Stomach (tissue), 9 donors: ENCODE measurements around the gene HORMAD2. TPM values are rescaled to one million over a fixed set of nuclear protein-coding genes. Genes with fewer than 3 reads are reported as not detected.

ENCODE experiments used
- DNase-seq, 2 donors: peaks; one replicate each; pipeline versions ENCODE4 v3.0.0 to v3.0.0-alpha.2; 2013 to 2019
- H3K27ac ChIP-seq, 5 donors: fragments of 200-600 bp in 4 of 5; sonication (generic) in 4 of 5; one replicate each; pipeline ENCODE4 v1.5.1; 2013 to 2019; ENCODE audit warnings: mild to moderate bottlenecking in 1 of 5, moderate library complexity in 1 of 5
- H3K27me3 ChIP-seq, 3 donors: fragments of 200-600 bp; sonication (generic); one replicate each; pipeline ENCODE4 v1.5.1; 2017 to 2019; ENCODE audit warnings: mixed run types in 1 of 3
- H3K36me3 ChIP-seq, 4 donors: fragments of 200-600 bp; sonication (generic); 1 replicate in 3 of 4; 2 replicates in 1 of 4; pipeline ENCODE4 v1.5.1; 2016 to 2019
- H3K4me1 ChIP-seq, 4 donors: fragments of 200-600 bp; sonication (generic); one replicate each; pipeline ENCODE4 v1.5.1; 2016 to 2019
- H3K4me3 ChIP-seq, 4 donors: fragments of 200-600 bp; sonication (generic) in 3 of 4; one replicate each; pipeline ENCODE4 v1.5.1; 2016 to 2019; ENCODE audit warnings: mild to moderate bottlenecking in 1 of 4
- H3K9me3 ChIP-seq, 4 donors: fragments of 200-600 bp; sonication (generic); one replicate each; pipeline ENCODE4 v1.5.1; 2016 to 2019
- EP300 ChIP-seq: sonication (generic); formaldehyde crosslinking; IDR thresholded peaks from one replicate; pipeline ENCODE4 v1.6.1; 2017; ENCODE audit warnings: antibody characterized with exemption
- POLR2A ChIP-seq, 4 donors: fragments of 450-650 bp; IDR thresholded peaks; one replicate each; pipeline ENCODE4 v1.6.1; 2016; ENCODE audit warnings: antibody characterized with exemption in 4 of 4, control low read depth in 2 of 4, mild to moderate bottlenecking in 1 of 4, moderate library complexity in 1 of 4
- POLR2AphosphoS5 ChIP-seq, 3 donors: sonication (generic); formaldehyde crosslinking; IDR thresholded peaks; one replicate each; pipeline ENCODE4 v1.6.1; 2016; ENCODE audit warnings: antibody characterized with exemption in 3 of 3
- WGBS, 5 donors: extraction: QIAGEN DNeasy Blood & Tissue Kit in 3 of 5; methylation state at CpG; one replicate each; pipeline versions ENCODE4 v1.1.5 to v1.1.7; 2013 to 2018; 5-methylcytosine and 5-hydroxymethylcytosine counted together
- intact Hi-C: fragments of 100-400 bp; cut with DNase I; formaldehyde crosslinking; loops from one replicate; pipeline ENCODE4 v1.15.1; 2023; ENCODE audit warnings: low total_unique reads
- polyA plus RNA-seq, 3 donors: library from polyadenylated mRNA; stranded (reverse); fragments of 200-250 nt; gene quantifications; one replicate each; pipeline ENCODE4 v1.2.3, GENCODE V29; 2013
- total RNA-seq, 5 donors: library from RNA; depleted of rRNA; stranded (reverse); fragments of >200 nt; gene quantifications; one replicate each; pipeline versions ENCODE4 v1.1.0 to v1.2.3, GENCODE V29; 2014 to 2016
- TF ChIP-seq, protein P1 (sequence below), 7 experiments: fragments of 450-650 bp in 4 of 7; fragments of 200-600 bp in 3 of 7; sonication (generic) in 3 of 7; IDR thresholded peaks; one replicate each; pipeline ENCODE4 v1.5.1; 2016 to 2019; ENCODE audit warnings: antibody characterized with exemption in 7 of 7, control low read depth in 2 of 7, mild to moderate bottlenecking in 1 of 7
- donor health status: healthy with polysubstance abuse.
- donor health status: Bipolar disorder and iron deficiency.
- donor health status: healthy.

Gene HORMAD2
- total and polyA plus RNA-seq, 8 donors: not detected

DNA sequence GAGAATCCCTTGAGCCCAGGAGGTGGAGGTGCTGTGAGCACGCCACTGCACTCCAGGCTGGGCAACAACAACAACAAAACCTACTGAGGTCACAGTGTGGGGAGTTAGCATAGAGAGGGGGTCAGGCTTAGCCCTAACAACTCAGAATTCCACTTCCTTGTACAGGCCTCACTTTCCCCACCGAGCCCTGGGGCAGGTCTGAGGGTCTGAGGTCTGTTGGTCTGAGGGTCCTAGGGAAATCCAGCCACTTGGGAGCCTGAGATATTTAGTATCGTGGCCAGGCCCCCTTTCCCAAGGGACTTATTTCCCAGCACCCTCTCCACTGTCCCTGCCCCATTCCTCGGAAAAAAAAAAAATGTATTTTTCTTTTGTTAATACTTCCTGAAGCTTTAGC lies 34.8 kb upstream of the HORMAD2 start:
- Histone ChIP-seq H3K27me3 (no peaks in the 10 kb centered on the region), H3K36me3 (no peaks in the 10 kb centered on the region), H3K4me1 (peaks cover 0 to 10% (median 4%) of the 10 kb centered on the region in 4 donors), H3K9me3 (no peaks in the 10 kb centered on the region), H3K27ac (no peak overlapping the region), H3K4me3 (no peak overlapping the region)
- 57 to 74% (median 70%) methylated on average over 3 to 4 of the region's 4 CpGs for WGBS, 5 donors
- TF ChIP-seq EP300: no peak
- no peak for TF ChIP-seq POLR2A (IDR thresholded peaks at IDR 0.05)
- TF ChIP-seq POLR2AphosphoS5 (IDR thresholded peaks at IDR 0.05): no peak
- TF ChIP-seq, protein P1, sequence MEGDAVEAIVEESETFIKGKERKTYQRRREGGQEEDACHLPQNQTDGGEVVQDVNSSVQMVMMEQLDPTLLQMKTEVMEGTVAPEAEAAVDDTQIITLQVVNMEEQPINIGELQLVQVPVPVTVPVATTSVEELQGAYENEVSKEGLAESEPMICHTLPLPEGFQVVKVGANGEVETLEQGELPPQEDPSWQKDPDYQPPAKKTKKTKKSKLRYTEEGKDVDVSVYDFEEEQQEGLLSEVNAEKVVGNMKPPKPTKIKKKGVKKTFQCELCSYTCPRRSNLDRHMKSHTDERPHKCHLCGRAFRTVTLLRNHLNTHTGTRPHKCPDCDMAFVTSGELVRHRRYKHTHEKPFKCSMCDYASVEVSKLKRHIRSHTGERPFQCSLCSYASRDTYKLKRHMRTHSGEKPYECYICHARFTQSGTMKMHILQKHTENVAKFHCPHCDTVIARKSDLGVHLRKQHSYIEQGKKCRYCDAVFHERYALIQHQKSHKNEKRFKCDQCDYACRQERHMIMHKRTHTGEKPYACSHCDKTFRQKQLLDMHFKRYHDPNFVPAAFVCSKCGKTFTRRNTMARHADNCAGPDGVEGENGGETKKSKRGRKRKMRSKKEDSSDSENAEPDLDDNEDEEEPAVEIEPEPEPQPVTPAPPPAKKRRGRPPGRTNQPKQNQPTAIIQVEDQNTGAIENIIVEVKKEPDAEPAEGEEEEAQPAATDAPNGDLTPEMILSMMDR (IDR thresholded peaks at IDR 0.05): no peak
- intact Hi-C loops: no loop called here
- peak in 1 of 2 donors; percentile 37 for DNase-seq

DNA sequence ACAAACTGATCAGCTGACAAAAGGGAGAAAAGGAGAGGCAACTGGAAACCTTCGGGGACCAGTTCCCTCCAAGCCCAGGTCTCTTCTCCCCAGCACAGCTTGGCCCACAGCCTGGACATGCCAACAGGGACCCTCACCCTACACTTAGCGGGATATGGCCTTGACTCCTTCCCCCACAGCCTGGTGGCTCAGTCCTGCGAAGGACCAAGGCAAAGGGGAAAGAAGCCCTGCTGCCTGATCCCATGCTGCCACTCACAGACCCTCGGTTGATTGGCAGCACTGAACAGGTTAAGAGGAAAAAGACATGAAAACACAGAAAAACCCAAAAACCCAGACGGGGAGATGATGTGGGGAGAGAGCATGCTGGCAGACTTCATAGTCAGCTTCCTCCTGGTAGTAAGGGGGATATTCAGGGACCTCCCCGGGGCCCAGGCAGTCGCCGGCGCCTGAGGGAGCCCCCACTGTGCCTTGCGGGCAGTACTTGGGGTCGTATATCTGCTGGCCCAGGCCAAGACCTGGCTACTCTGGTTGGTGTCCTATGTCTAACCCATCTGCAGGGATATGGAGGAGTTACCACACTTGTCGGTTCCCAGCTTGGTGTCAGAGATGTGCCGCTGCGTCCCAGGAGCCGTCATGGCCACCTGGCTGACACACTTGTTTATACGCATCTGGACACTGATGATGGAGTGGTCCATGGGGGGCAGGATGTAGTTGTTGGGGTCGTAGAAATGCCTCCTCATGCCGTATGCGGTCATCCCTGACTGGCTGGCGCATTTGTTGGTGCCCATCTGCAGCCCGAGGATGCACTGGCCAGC lies 34.2 kb upstream of the HORMAD2 start:
- no peaks in the 10 kb centered on the region for H3K27me3 ChIP-seq
- no peaks in the 10 kb centered on the region for H3K36me3 ChIP-seq
- peaks cover 0 to 10% (median 4%) of the 10 kb centered on the region in 4 donors for H3K4me1 ChIP-seq
- TF ChIP-seq EP300: no peak
- TF ChIP-seq, protein P1 (IDR thresholded peaks at IDR 0.05): no peak
- no peak for TF ChIP-seq POLR2AphosphoS5 (IDR thresholded peaks at IDR 0.05)
- no peak for TF ChIP-seq POLR2A (IDR thresholded peaks at IDR 0.05)
- DNase-seq: no peak
- H3K9me3 ChIP-seq: no peaks in the 10 kb centered on the region
- H3K4me3 ChIP-seq: no peak overlapping the region
- intact Hi-C loops: no loop called here
- no peak overlapping the region for H3K27ac ChIP-seq
- WGBS, 5 donors: 92 to 95% (median 92%) methylated on average over 15 to 21 of the region's 21 CpGs

DNA sequence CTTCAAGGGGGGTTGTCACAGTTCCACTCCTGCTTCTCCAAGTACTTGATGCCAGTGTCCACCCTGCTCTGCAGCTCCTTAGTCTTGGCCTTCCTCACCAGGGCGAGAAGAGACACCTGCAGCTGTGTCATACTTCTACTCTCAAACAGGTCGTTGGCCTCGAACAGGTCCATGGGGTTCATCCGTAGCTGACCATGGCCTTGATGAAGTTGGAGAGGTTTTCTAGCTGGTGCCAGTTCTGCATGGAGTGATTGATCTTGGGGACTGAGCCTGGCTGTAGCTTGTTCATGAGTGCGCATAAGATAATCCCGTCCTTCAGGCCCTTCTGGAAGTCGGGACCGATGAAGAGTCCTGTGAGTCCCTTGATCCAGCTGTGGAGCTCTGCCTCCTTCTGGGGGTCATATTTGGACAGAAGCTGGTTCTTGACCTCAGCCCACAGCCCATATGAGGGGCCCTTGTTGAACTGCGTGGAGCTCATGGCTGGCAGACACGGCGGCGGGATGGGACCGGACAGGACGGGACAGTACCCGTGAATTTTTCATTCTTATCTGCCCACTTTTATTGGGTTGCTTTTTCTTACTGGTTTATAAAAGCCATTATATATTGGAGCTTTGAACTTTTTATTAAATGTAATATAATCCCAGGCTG lies 33.4 kb upstream of the HORMAD2 start:
- no peaks in the 10 kb centered on the region for H3K27me3 ChIP-seq
- WGBS, 5 donors: 92 to 96% (median 95%) methylated on average over 15 of the region's 15 CpGs
- intact Hi-C loops: no loop called here
- no peak overlapping the region for H3K27ac ChIP-seq
- peaks cover 0 to 10% (median 4%) of the 10 kb centered on the region in 4 donors for H3K4me1 ChIP-seq
- DNase-seq: no peak
- TF ChIP-seq EP300: no peak
- TF ChIP-seq POLR2AphosphoS5 (IDR thresholded peaks at IDR 0.05): no peak
- no peaks in the 10 kb centered on the region for H3K9me3 ChIP-seq
- H3K36me3 ChIP-seq: no peaks in the 10 kb centered on the region
- no peak overlapping the region for H3K4me3 ChIP-seq

DNA sequence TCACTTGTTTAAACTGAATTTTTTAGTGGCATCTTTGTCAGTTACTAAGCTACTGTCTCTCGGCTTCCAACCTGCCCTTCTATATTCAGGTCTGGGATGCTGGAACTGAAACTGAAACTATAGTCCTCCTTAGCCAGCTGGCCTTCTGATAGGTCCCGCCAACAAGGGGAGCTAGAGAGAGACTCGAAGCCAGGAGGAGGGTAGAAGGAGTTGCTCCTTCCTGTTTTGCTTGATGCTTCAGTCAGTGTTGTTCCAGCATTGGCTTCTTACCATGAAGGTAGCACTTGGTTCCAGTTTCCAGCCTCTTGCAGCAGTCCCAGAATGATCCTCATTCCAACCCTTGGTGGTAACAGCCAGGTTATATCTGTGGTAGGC lies 32.9 kb upstream of the HORMAD2 start:
- H3K36me3 ChIP-seq: no peaks in the 10 kb centered on the region
- H3K4me1 ChIP-seq: peaks cover 0 to 10% (median 4%) of the 10 kb centered on the region in 4 donors
- 59 to 70% (median 65%) methylated on average over 3 of the region's 3 CpGs for WGBS, 5 donors
- DNase-seq: peak in 1 of 2 donors; percentile 49
- TF ChIP-seq POLR2AphosphoS5 (IDR thresholded peaks at IDR 0.05) (no peak), POLR2A (IDR thresholded peaks at IDR 0.05) (no peak), EP300 (no peak)
- TF ChIP-seq, protein P1 (IDR thresholded peaks at IDR 0.05): no peak
- no peak overlapping the region for H3K4me3 ChIP-seq
- no peaks in the 10 kb centered on the region for H3K9me3 ChIP-seq
- no peak overlapping the region for H3K27ac ChIP-seq
- no peaks in the 10 kb centered on the region for H3K27me3 ChIP-seq
- intact Hi-C loops: no loop called here
